VCaP (cell line): ENCODE results near the gene PSIP1.
"Not testable (repeated sequence)": the region's sequence is repeated elsewhere in the genome, so short reads cannot be mapped to it uniquely, and the experiment has no call there.

ENCODE experiments used
- H3K27ac ChIP-seq: fragments of 450-650 bp; 2 replicates; pipeline ENCODE4 v1.5.1; 2017
- CTCF ChIP-seq: fragments of 450-650 bp; conservative IDR thresholded peaks from 2 replicates; pipeline ENCODE4 v1.5.1; 2017; ENCODE audit warnings: mild to moderate bottlenecking, moderate library complexity

Gene PSIP1

GRCh38 chr9:15430920-15431844, 79.6 kb downstream of the PSIP1 start:
- no peak for TF ChIP-seq CTCF
- H3K27ac ChIP-seq, result peak overlapping the region; percentile 32

GRCh38 chr9:15427702-15428101, 83.1 kb downstream of the PSIP1 start:
- not testable (repeated sequence) for H3K27ac ChIP-seq

- TF ChIP-seq CTCF, result no peak
- H3K27ac ChIP-seq, result no peak overlapping the region
These were observed 84.8 kb downstream of the PSIP1 start for GRCh38 chr9:15426019-15426418.

- peak; percentile 51 for TF ChIP-seq CTCF
- H3K27ac ChIP-seq, result peak overlapping the region; percentile 91
These were observed 87.4 kb downstream of the PSIP1 start for GRCh38 chr9:15423231-15423985.

GRCh38 chr9:15422372-15423230, 88.2 kb downstream of the PSIP1 start, which contains the start of gene SNAPC3:
SNAPC3 (plus strand) TSS chr9:15422876; CDS start chr9:15422880, 4 bp downstream.
- TF ChIP-seq CTCF, result 0 out of 2 replicates have a peak, but pooled peaks have one; percentile 5
- H3K27ac ChIP-seq, result peak within 1 kb of the TSS; percentile 91

GRCh38 chr9:15421990-15422371, 88.8 kb downstream of the PSIP1 start:
- peak overlapping the region; percentile 91 for H3K27ac ChIP-seq
- no peak for TF ChIP-seq CTCF

- H3K27ac ChIP-seq, result peak overlapping the region; percentile 91
- TF ChIP-seq CTCF, result no peak
These were observed 89.2 kb downstream of the PSIP1 start for GRCh38 chr9:15421532-15421931.
